ENCODE measurements around the gene PIN1.
"Not testable (repeated sequence)": the region's sequence is repeated elsewhere in the genome, so short reads cannot be mapped to it uniquely, and the experiment has no call there.

The PIN1 gene

DNA sequence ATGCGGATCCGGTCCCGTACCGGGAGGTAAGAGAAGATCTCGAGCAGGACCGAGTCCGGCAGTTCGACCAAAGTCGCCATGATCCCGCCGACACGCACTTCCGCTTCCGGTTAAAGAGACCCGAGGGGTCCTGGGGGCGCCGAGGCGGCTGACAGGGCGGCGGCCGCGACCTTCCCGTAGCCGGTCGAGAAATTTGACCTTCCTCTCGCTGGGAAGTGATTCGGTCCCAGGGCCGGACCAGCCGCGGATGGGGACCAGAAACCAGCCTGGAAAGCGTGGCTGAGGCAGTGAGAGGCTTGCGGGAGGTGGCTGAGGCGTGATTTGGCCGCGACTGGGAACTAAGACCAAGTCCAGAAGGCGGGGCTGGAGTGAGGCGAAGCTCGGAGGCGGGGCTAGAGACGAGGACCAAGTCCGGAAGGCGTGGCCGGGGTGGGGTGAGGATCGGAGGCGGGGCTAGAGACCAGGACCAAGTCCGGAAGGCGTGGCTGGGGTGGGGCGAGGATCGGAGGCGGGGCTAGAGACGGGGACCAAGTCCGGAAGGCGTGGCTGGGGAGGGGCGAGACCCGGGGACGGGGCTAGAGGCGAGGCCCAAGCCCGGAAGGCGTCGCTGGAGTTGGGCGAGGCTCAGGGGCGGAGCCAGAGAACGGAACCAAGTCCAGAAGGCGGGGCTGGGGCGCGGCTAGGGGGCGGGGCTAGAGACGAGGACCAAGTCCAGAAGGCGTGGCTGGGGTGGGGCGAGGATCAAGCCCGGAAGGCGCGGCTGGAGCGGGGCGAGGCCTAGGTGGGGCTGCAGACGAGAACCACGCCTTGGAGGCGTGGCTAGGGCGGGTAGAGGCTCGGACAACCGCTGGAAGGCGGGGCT lies 16.2 kb upstream of the PIN1 start, which contains the start of gene FBXL12:
TSS of gene FBXL12 (minus strand) at position 346 of the 862 bp plus-strand sequence. CDS start at position 80, 266 bp downstream.
- DNase-seq (ENCODE audit: low read depth) = peak; percentile 100

- DNase-seq (ENCODE audit: low read depth) = no peak
These were observed 15.6 kb upstream of the PIN1 start for GRCh38 chr19:9819596-9819909.

- not testable (repeated sequence) for DNase-seq (ENCODE audit: low read depth)
These were observed 15.1 kb upstream of the PIN1 start for GRCh38 chr19:9820034-9820433.

- DNase-seq (ENCODE audit: low read depth) = no peak
These were observed 11.3 kb upstream of the PIN1 start for GRCh38 chr19:9823816-9824215.

- peak; percentile 87 for DNase-seq (ENCODE audit: low read depth)
These were observed 7.6 kb upstream of the PIN1 start, which contains the start of gene UBL5 for GRCh38 chr19:9827289-9828238. UBL5 (plus strand) TSS chr19:9827918; CDS start chr19:9828338, 420 bp downstream.

- no peak for DNase-seq (ENCODE audit: low read depth)
These were observed 6.5 kb upstream of the PIN1 start for GRCh38 chr19:9828551-9829063.

GRCh38 chr19:9834307-9834725 lies 802 bp upstream of the PIN1 start:
- no peak for DNase-seq (ENCODE audit: low read depth)

DNA sequence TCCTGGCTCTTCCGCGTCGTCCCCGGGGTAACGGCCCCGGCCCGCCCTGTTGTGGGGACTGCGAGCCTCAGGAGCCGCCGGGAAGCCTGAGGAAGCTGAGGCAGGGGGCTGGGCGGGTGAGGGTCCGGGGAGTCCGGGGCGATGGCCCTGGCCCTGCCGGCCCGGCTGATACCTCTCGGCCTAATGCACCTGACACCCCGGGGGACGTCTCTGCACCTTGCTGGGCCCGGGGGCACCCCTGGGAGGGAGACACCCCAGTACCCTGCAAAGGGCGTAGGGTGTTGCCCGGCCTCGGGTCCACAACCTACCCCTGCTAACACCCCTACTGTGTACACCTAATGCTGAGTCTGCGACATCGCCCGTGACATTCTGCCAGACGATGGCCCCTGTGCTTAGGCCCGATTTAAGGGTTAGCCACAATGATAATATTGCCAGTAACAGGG lies 410 bp downstream of the PIN1 start:
- DNase-seq (ENCODE audit: low read depth) = no peak

- peak; percentile 64 for DNase-seq (ENCODE audit: low read depth)
These were observed 903 bp downstream of the PIN1 start for GRCh38 chr19:9836021-9836420.

DNA sequence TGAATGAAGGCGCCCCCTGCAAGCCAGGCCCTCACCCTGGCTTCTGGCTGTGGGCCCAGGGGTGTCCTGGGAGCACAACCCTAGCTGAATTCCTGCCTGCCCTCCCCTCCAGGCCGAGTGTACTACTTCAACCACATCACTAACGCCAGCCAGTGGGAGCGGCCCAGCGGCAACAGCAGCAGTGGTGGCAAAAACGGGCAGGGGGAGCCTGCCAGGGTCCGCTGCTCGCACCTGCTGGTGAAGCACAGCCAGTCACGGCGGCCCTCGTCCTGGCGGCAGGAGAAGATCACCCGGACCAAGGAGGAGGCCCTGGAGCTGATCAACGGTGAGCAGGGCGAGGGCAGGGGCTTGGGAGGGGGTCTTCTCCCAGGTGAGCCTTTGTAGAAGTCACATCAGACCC lies 3.2 kb downstream of the PIN1 start:
- DNase-seq (ENCODE audit: low read depth) = no peak

GRCh38 chr19:9839415-9839814 lies 4.3 kb downstream of the PIN1 start:
- DNase-seq (ENCODE audit: low read depth) = peak; percentile 16

- no peak for DNase-seq (ENCODE audit: low read depth)
These were observed 7.9 kb downstream of the PIN1 start for GRCh38 chr19:9842834-9843625.

DNA sequence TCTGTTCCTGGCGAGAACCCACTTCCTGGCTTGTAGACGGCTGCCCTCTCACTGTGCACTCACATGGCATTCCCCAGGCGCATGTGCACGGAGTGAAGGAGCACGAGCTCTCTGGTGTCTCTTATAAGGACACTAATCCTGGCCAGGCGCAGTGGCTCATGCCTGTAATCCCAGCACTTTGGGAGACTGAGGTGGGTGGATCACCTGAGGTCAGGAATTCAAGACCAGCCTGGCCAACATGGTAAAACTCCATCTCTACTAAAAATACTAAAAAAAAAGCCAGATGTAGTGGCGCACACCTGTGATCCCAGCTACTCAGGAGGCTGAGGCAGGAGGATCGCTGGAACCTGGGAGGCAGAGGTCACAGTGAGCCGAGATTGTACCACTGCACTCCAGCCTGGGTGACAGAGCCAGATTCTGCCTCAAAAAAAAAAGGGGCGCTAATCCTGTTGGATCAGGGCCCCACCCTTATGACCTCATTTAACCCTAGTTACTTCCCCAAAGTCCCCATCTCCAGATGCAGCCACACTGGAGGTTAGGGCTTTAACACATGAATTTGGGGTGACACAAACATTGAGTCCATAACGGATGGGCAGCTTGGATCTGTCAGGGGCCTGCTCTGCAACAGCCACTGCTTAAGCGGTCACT lies 8.6 kb downstream of the PIN1 start:
- DNase-seq (ENCODE audit: low read depth) = not testable (repeated sequence)

DNA sequence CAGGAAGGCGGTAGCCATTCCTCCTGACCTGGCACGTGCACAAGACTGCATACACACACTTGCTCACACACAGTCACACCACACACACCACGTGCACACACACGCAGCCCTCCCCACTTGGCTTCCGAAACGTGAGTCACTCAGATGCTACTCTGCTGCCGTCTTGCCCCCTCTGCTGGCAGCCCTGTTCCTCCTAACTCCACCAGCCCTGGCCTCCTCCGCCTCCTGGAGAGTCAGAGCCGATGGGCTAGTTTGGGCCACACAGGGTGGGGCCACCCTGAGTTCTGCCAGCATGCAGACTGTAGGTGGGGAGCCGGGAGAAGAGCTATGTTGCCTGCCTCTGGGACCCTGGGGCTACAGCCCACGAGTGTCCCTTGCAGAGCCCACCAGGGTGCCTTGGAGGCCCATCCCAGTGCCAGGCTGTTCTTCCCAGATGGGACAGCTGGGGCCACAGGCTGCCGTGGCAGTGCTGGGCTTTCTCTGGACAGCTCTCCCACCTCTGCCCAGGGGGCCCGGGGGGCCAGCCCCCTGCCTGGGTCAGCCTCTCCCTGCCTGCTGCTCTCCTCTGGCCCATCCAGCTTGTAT lies 12.1 kb downstream of the PIN1 start:
- peak; percentile 94 for DNase-seq (ENCODE audit: low read depth)

- DNase-seq (ENCODE audit: low read depth) = no peak
These were observed 12.9 kb downstream of the PIN1 start for GRCh38 chr19:9848060-9848459.

- DNase-seq (ENCODE audit: low read depth) = no peak
These were observed 13.6 kb downstream of the PIN1 start for GRCh38 chr19:9848762-9849161.

- no peak for DNase-seq (ENCODE audit: low read depth)
These were observed 14.7 kb downstream of the PIN1 start for GRCh38 chr19:9849791-9850190.

- no peak for DNase-seq (ENCODE audit: low read depth)
These were observed 15.3 kb downstream of the PIN1 start for GRCh38 chr19:9850235-9850959.

GRCh38 chr19:9854282-9854846 lies 19.2 kb downstream of the PIN1 start:
- no peak for DNase-seq (ENCODE audit: low read depth)

DNA sequence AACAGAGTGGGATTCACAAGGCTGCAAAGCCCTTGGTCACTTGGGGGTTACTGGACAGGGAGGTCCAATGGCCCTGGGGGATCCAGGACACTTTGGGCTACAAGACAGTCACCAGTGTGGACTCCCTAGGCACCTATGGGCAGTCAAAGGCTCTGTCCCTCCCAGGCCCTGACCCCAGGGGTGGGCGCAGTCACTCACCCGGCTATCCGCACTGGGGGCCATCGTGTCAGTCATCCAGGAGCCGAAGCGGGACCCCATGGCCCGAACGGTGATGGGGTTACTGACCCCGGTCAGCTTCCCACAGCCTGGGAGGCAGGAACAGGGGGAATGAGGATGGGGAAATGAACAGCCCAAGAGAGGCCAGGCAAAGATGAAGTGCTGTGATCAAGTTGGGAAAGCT lies 21.5 kb downstream of the PIN1 start:
- DNase-seq (ENCODE audit: low read depth) = no peak
